Natural killer cell (primary cell): ENCODE measurements around the gene EFCC1. TPM values are rescaled to one million over a fixed set of nuclear protein-coding genes. Genes with fewer than 3 reads are reported as not detected.

Experiments
- ATAC-seq, 3 donors: fragments of 150-1000 bp in 2 of 3; fragments of 200-7000 bp in 1 of 3; cut with Tn5 transposase; 1 replicate in 1 of 3; 2 replicates in 2 of 3; pipeline ENCODE4 v1.10.0; 2021; ENCODE audit warnings: mild to moderate bottlenecking in 2 of 3, moderate library complexity in 2 of 3
- DNase-seq, 2 donors: peaks; one replicate each; pipeline versions ENCODE4 v3.0.0 to v3.0.0-alpha.2; 2013 to 2021; ENCODE audit warnings: mixed read lengths in 1 of 2
- H3K27ac ChIP-seq: one replicate; pipeline ENCODE4 v1.5.1; 2013; ENCODE audit warnings: mild to moderate bottlenecking, low read length
- H3K27me3 ChIP-seq: one replicate; pipeline ENCODE4 v1.6.1; 2013; ENCODE audit warnings: low read length; ENCODE audit not compliant: control insufficient read depth, insufficient read depth
- H3K36me3 ChIP-seq: one replicate; pipeline ENCODE4 v1.6.1; 2013; ENCODE audit warnings: low read length; ENCODE audit not compliant: control insufficient read depth, insufficient read depth
- H3K4me1 ChIP-seq: one replicate; pipeline ENCODE4 v1.6.1; 2013; ENCODE audit warnings: low read length; ENCODE audit not compliant: control insufficient read depth, insufficient read depth
- H3K4me3 ChIP-seq: one replicate; pipeline ENCODE4 v1.5.1; 2013; ENCODE audit warnings: low read length
- H3K9me3 ChIP-seq: one replicate; pipeline ENCODE4 v1.6.1; 2013; ENCODE audit warnings: low read length; ENCODE audit not compliant: control insufficient read depth, insufficient read depth
- H3K27ac Mint-ChIP-seq, 2 donors: one replicate each; pipeline ENCODE4 v1.8.0; 2022; ENCODE audit warnings: mild to moderate bottlenecking in 2 of 2, mixed read lengths in 2 of 2, moderate library complexity in 1 of 2
- H3K27me3 Mint-ChIP-seq, 2 donors: one replicate each; pipeline ENCODE4 v1.8.0; 2022; ENCODE audit warnings: low read depth in 2 of 2, mixed read lengths in 2 of 2
- H3K36me3 Mint-ChIP-seq: one replicate; pipeline ENCODE4 v1.8.0; 2022; ENCODE audit warnings: mixed read lengths
- H3K4me1 Mint-ChIP-seq, 2 donors: one replicate each; pipeline ENCODE4 v1.8.0; 2022; ENCODE audit warnings: mixed read lengths in 2 of 2
- H3K4me3 Mint-ChIP-seq: one replicate; pipeline ENCODE4 v1.8.0; 2022; ENCODE audit warnings: mild to moderate bottlenecking, moderate library complexity, mixed read lengths
- H3K9me3 Mint-ChIP-seq, 2 donors: one replicate each; pipeline ENCODE4 v1.8.0; 2022; ENCODE audit warnings: mixed read lengths in 2 of 2
- WGBS: methylation state at CpG from one replicate; pipeline ENCODE4 v1.1.7; 2013; ENCODE audit warnings: missing lambda C conversion rate; ENCODE audit not compliant: insufficient coverage; 5-methylcytosine and 5-hydroxymethylcytosine counted together
- intact Hi-C: fragments of 100-400 bp; cut with micrococcal nuclease; formaldehyde crosslinking; loops from one replicate; pipeline ENCODE4 v1.14.2; 2022
- total RNA-seq, 4 donors: library from RNA; stranded (reverse); fragments of 120-200 nt in 1 of 4; gene quantifications; one replicate each; pipeline versions ENCODE4 v1.2.3 to v1.2.4, GENCODE V29; 2013 to 2022
- TF ChIP-seq, protein P1 (sequence below): fragments of 200-600 bp; IDR thresholded peaks from one replicate; pipeline ENCODE4 v1.8.0; 2022; ENCODE audit warnings: antibody characterized with exemption

The EFCC1 gene
- total RNA-seq, 3 donors from 2014 or later (not counting 1 experiment from before 2014, with no cell fraction given): 0.28 to 0.70 TPM; not detected in 1

GRCh38 chr3:129033633-129034321 lies 32.7 kb downstream of the EFCC1 start:
- Mint-ChIP-seq H3K36me3 (no peaks in the 10 kb centered on the region), H3K27ac (peak overlapping the region in 1 of 2 donors; percentile 46), H3K4me1 (no peaks in the 10 kb centered on the region), H3K9me3 (no peaks in the 10 kb centered on the region), H3K4me3 (no peak overlapping the region), H3K27me3 (no peaks in the 10 kb centered on the region)
- 89% methylated on average over 12 of the region's 12 CpGs for WGBS
- H3K27me3 ChIP-seq: no peaks in the 10 kb centered on the region
- H3K36me3 ChIP-seq: no peaks in the 10 kb centered on the region
- H3K9me3 ChIP-seq: no peaks in the 10 kb centered on the region
- ATAC-seq (no peak), DNase-seq (no peak)
- H3K27ac ChIP-seq: no peak overlapping the region
- H3K4me3 ChIP-seq: no peak overlapping the region
- TF ChIP-seq, protein P1, sequence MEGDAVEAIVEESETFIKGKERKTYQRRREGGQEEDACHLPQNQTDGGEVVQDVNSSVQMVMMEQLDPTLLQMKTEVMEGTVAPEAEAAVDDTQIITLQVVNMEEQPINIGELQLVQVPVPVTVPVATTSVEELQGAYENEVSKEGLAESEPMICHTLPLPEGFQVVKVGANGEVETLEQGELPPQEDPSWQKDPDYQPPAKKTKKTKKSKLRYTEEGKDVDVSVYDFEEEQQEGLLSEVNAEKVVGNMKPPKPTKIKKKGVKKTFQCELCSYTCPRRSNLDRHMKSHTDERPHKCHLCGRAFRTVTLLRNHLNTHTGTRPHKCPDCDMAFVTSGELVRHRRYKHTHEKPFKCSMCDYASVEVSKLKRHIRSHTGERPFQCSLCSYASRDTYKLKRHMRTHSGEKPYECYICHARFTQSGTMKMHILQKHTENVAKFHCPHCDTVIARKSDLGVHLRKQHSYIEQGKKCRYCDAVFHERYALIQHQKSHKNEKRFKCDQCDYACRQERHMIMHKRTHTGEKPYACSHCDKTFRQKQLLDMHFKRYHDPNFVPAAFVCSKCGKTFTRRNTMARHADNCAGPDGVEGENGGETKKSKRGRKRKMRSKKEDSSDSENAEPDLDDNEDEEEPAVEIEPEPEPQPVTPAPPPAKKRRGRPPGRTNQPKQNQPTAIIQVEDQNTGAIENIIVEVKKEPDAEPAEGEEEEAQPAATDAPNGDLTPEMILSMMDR: no peak
- intact Hi-C loops: no loop called here
- peaks cover 7% of the 10 kb centered on the region for H3K4me1 ChIP-seq

GRCh38 chr3:129034642-129035041 lies 33.5 kb downstream of the EFCC1 start:
- intact Hi-C loops: no loop called here
- H3K36me3 Mint-ChIP-seq: no peaks in the 10 kb centered on the region
- no peaks in the 10 kb centered on the region for H3K9me3 Mint-ChIP-seq
- H3K9me3 ChIP-seq: no peaks in the 10 kb centered on the region
- no peaks in the 10 kb centered on the region for H3K27me3 ChIP-seq
- TF ChIP-seq, protein P1: no peak
- H3K4me3 ChIP-seq: no peak overlapping the region
- H3K27me3 Mint-ChIP-seq: no peaks in the 10 kb centered on the region
- H3K27ac Mint-ChIP-seq: no peak overlapping the region
- DNase-seq (no peak), ATAC-seq (peak in 1 of 3 donors; percentile 48)
- H3K27ac ChIP-seq: no peak overlapping the region
- WGBS: 90% methylated on average over 5 of the region's 6 CpGs
- H3K4me3 Mint-ChIP-seq: no peak overlapping the region
- H3K4me1 Mint-ChIP-seq: peaks cover 0 to 4% of the 10 kb centered on the region in 2 donors
- peaks cover 7% of the 10 kb centered on the region for H3K4me1 ChIP-seq
- no peaks in the 10 kb centered on the region for H3K36me3 ChIP-seq

- no peaks in the 10 kb centered on the region for H3K36me3 ChIP-seq
- no peak for DNase-seq
- no peak overlapping the region for H3K4me3 Mint-ChIP-seq
- H3K4me1 ChIP-seq: peaks cover 7% of the 10 kb centered on the region
- TF ChIP-seq, protein P1: no peak
- 80% methylated on average over 11 of the region's 11 CpGs for WGBS
- H3K27me3 ChIP-seq: no peaks in the 10 kb centered on the region
- no peak for ATAC-seq
- H3K9me3 ChIP-seq: no peaks in the 10 kb centered on the region
- H3K27ac ChIP-seq: no peak overlapping the region
- no peak overlapping the region for H3K4me3 ChIP-seq
- no peak overlapping the region for H3K27ac Mint-ChIP-seq
- no peaks in the 10 kb centered on the region for H3K36me3 Mint-ChIP-seq
- H3K27me3 Mint-ChIP-seq: no peaks in the 10 kb centered on the region
- intact Hi-C loops: no loop called here
- no peaks in the 10 kb centered on the region for H3K9me3 Mint-ChIP-seq
- peaks cover 0 to 4% of the 10 kb centered on the region in 2 donors for H3K4me1 Mint-ChIP-seq
These were observed 34.5 kb downstream of the EFCC1 start for GRCh38 chr3:129035360-129036221.
